GM19239 (cell line): ENCODE measurements around the gene ACSM3.
"Not testable (repeated sequence)": the region's sequence is repeated elsewhere in the genome, so short reads cannot be mapped to it uniquely, and the experiment has no call there.

Experiments
- DNase-seq: peaks from one replicate; pipeline ENCODE4 v3.0.0; 2011; ENCODE audit warnings: low spot score; ENCODE audit not compliant: insufficient read length
- FAIRE-seq: peaks from 2 replicates; lab custom pipeline; 2011; peaks lifted over from hg19 to GRCh38; lab: Jason Lieb, UNC

The ACSM3 gene

GRCh38 chr16:20753727-20754126 is 10.1 kb upstream of the ACSM3 start:
- FAIRE-seq (no peak), DNase-seq (no peak)

- no peak for DNase-seq
- no peak for FAIRE-seq
Observed at GRCh38 chr16:20755238-20755637, 8.6 kb upstream of the ACSM3 start.

- FAIRE-seq, DNase-seq: not testable (repeated sequence)
Observed at GRCh38 chr16:20755799-20756198, 8.0 kb upstream of the ACSM3 start.

- DNase-seq = no peak
- FAIRE-seq = no peak
Observed at GRCh38 chr16:20760346-20760745, 3.5 kb upstream of the ACSM3 start.

GRCh38 chr16:20761175-20761574 is 2.6 kb upstream of the ACSM3 start:
- FAIRE-seq = no peak
- no peak for DNase-seq

- peak; percentile 21 for FAIRE-seq
Observed at GRCh38 chr16:20762404-20763123, 1.2 kb upstream of the ACSM3 start.

GRCh38 chr16:20764448-20764847 is 634 bp downstream of the ACSM3 start:
- DNase-seq = not testable (repeated sequence)
- FAIRE-seq = peak; percentile 53

More at GRCh38 chr16:20762404-20763123, 1.2 kb upstream of the ACSM3 start:
- DNase-seq = no peak

- FAIRE-seq (no peak), DNase-seq (no peak)
Observed at GRCh38 chr16:20765732-20766131, 1.9 kb downstream of the ACSM3 start.

- FAIRE-seq = no peak
- DNase-seq = no peak
Observed at GRCh38 chr16:20766294-20766693, 2.5 kb downstream of the ACSM3 start.

- FAIRE-seq = no peak
- no peak for DNase-seq
Observed at GRCh38 chr16:20767577-20767976, 3.8 kb downstream of the ACSM3 start.

GRCh38 chr16:20768121-20768520 is 4.3 kb downstream of the ACSM3 start:
- DNase-seq (no peak), FAIRE-seq (no peak)

- FAIRE-seq (no peak), DNase-seq (no peak)
Observed at GRCh38 chr16:20768818-20769217, 5.0 kb downstream of the ACSM3 start.

- DNase-seq = no peak
- FAIRE-seq = no peak
Observed at GRCh38 chr16:20773679-20774078, 9.9 kb downstream of the ACSM3 start.

GRCh38 chr16:20774703-20775362 is 11.0 kb downstream of the ACSM3 start:
- DNase-seq (peak; percentile 24), FAIRE-seq (peak; percentile 82)

GRCh38 chr16:20781697-20782096 is 17.9 kb downstream of the ACSM3 start:
- no peak for DNase-seq
- no peak for FAIRE-seq

GRCh38 chr16:20782470-20782869 is 18.7 kb downstream of the ACSM3 start:
- no peak for FAIRE-seq
- DNase-seq = no peak

- FAIRE-seq (no peak), DNase-seq (no peak)
Observed at GRCh38 chr16:20784204-20784603, 20.4 kb downstream of the ACSM3 start.

GRCh38 chr16:20789130-20789529 is 25.3 kb downstream of the ACSM3 start:
- no peak for FAIRE-seq
- DNase-seq = no peak

GRCh38 chr16:20791923-20792612 is 28.3 kb downstream of the ACSM3 start:
- FAIRE-seq (no peak), DNase-seq (no peak)

GRCh38 chr16:20798364-20798763 is 34.5 kb downstream of the ACSM3 start:
- no peak for FAIRE-seq
- no peak for DNase-seq

- peak; percentile 90 for FAIRE-seq
- DNase-seq = no peak
Observed at GRCh38 chr16:20799599-20799998, 35.8 kb downstream of the ACSM3 start.
